Neuron (in vitro differentiated cells): Measurements from ENCODE around the gene NKAIN4.

Experiments
- H2AFZ ChIP-seq: one replicate; pipeline ENCODE4 v1.6.1; 2013; ENCODE audit warnings: low read depth, mild to moderate bottlenecking, inconsistent platforms, low read length, moderate library complexity
- H3K27me3 ChIP-seq: one replicate; pipeline ENCODE4 v1.6.1; 2013; ENCODE audit warnings: low read length; ENCODE audit not compliant: insufficient read depth
- H3K36me3 ChIP-seq: one replicate; pipeline ENCODE4 v1.6.1; 2013; ENCODE audit warnings: low read length; ENCODE audit not compliant: insufficient read depth
- H3K4me1 ChIP-seq: one replicate; pipeline ENCODE4 v1.6.1; 2013; ENCODE audit warnings: low read length; ENCODE audit not compliant: insufficient read depth
- H3K4me3 ChIP-seq: 2 replicates; pipeline ENCODE4 v1.5.1; 2013; ENCODE audit warnings: mild to moderate bottlenecking, low read length, moderate library complexity
- H3K9me3 ChIP-seq: one replicate; pipeline ENCODE4 v1.6.1; 2013; ENCODE audit warnings: low read length

Gene NKAIN4

GRCh38 chr20:63254232-63254605 is at the start of gene NKAIN4:
Gene NKAIN4, minus strand, starts transcription at chr20:63254463. Its CDS starts 13 bp downstream, at chr20:63254450.
- H2AFZ ChIP-seq, result no peak within 1 kb of the TSS
- peak within 1 kb of the TSS; percentile 46 for H3K4me3 ChIP-seq
- peaks cover 3% of the 10 kb centered on the region for H3K36me3 ChIP-seq
- H3K27me3 ChIP-seq, result no peaks in the 10 kb centered on the region
- H3K9me3 ChIP-seq, result peaks cover 6% of the 10 kb centered on the region
- H3K4me1 ChIP-seq, result peaks cover 41% of the 10 kb centered on the region

- Histone ChIP-seq H3K36me3 (no peaks in the 10 kb centered on the region), H3K4me1 (no peaks in the 10 kb centered on the region), H3K9me3 (no peaks in the 10 kb centered on the region), H3K27me3 (no peaks in the 10 kb centered on the region), H3K4me3 (no peak overlapping the region), H2AFZ (no peak overlapping the region)
These were observed 48.9 kb upstream of the NKAIN4 start for GRCh38 chr20:63303095-63303666.

GRCh38 chr20:63301671-63302070 is 47.4 kb upstream of the NKAIN4 start:
- no peaks in the 10 kb centered on the region for H3K36me3 ChIP-seq

GRCh38 chr20:63298731-63299312 is 44.6 kb upstream of the NKAIN4 start:
- Histone ChIP-seq H3K4me3 (no peak overlapping the region), H3K36me3 (no peaks in the 10 kb centered on the region), H3K4me1 (peaks cover 21% of the 10 kb centered on the region), H3K27me3 (no peaks in the 10 kb centered on the region), H3K9me3 (no peaks in the 10 kb centered on the region), H2AFZ (no peak overlapping the region)

More at GRCh38 chr20:63301671-63302070, 47.4 kb upstream of the NKAIN4 start:
- Histone ChIP-seq H3K27me3 (no peaks in the 10 kb centered on the region), H3K9me3 (no peaks in the 10 kb centered on the region), H2AFZ (no peak overlapping the region), H3K4me3 (no peak overlapping the region), H3K4me1 (peaks cover 4% of the 10 kb centered on the region)

GRCh38 chr20:63297796-63298572 is 43.7 kb upstream of the NKAIN4 start:
- Histone ChIP-seq H3K36me3 (no peaks in the 10 kb centered on the region), H3K4me3 (no peak overlapping the region), H3K9me3 (no peaks in the 10 kb centered on the region), H3K4me1 (peaks cover 21% of the 10 kb centered on the region), H2AFZ (no peak overlapping the region), H3K27me3 (no peaks in the 10 kb centered on the region)

GRCh38 chr20:63297371-63297781 is 43.1 kb upstream of the NKAIN4 start:
- no peaks in the 10 kb centered on the region for H3K9me3 ChIP-seq
- no peak overlapping the region for H3K4me3 ChIP-seq
- H3K4me1 ChIP-seq, result peaks cover 21% of the 10 kb centered on the region
- H3K36me3 ChIP-seq, result no peaks in the 10 kb centered on the region
- no peaks in the 10 kb centered on the region for H3K27me3 ChIP-seq
- H2AFZ ChIP-seq, result no peak overlapping the region

GRCh38 chr20:63296531-63297299 is 42.5 kb upstream of the NKAIN4 start:
- Histone ChIP-seq H3K4me3 (no peak overlapping the region), H3K27me3 (no peaks in the 10 kb centered on the region), H3K36me3 (no peaks in the 10 kb centered on the region), H3K4me1 (peaks cover 21% of the 10 kb centered on the region), H2AFZ (no peak overlapping the region), H3K9me3 (no peaks in the 10 kb centered on the region)

GRCh38 chr20:63295846-63296245 is 41.6 kb upstream of the NKAIN4 start:
- Histone ChIP-seq H3K4me3 (no peak overlapping the region), H3K27me3 (no peaks in the 10 kb centered on the region), H3K9me3 (no peaks in the 10 kb centered on the region), H3K36me3 (no peaks in the 10 kb centered on the region), H2AFZ (no peak overlapping the region), H3K4me1 (peaks cover 21% of the 10 kb centered on the region)

- Histone ChIP-seq H3K36me3 (no peaks in the 10 kb centered on the region), H3K9me3 (no peaks in the 10 kb centered on the region), H3K4me3 (no peak overlapping the region), H2AFZ (no peak overlapping the region), H3K4me1 (peaks cover 21% of the 10 kb centered on the region), H3K27me3 (no peaks in the 10 kb centered on the region)
These were observed 41.2 kb upstream of the NKAIN4 start for GRCh38 chr20:63295422-63295821.

GRCh38 chr20:63295018-63295417 is 40.8 kb upstream of the NKAIN4 start:
- no peaks in the 10 kb centered on the region for H3K27me3 ChIP-seq
- peaks cover 21% of the 10 kb centered on the region for H3K4me1 ChIP-seq
- no peak overlapping the region for H2AFZ ChIP-seq
- no peaks in the 10 kb centered on the region for H3K36me3 ChIP-seq
- H3K9me3 ChIP-seq, result no peaks in the 10 kb centered on the region
- no peak overlapping the region for H3K4me3 ChIP-seq

GRCh38 chr20:63294536-63294900 is 40.3 kb upstream of the NKAIN4 start:
- Histone ChIP-seq H3K4me3 (no peak overlapping the region), H3K9me3 (no peaks in the 10 kb centered on the region), H2AFZ (no peak overlapping the region), H3K27me3 (no peaks in the 10 kb centered on the region), H3K4me1 (peaks cover 21% of the 10 kb centered on the region), H3K36me3 (no peaks in the 10 kb centered on the region)

- H3K27me3 ChIP-seq, result no peaks in the 10 kb centered on the region
- no peaks in the 10 kb centered on the region for H3K9me3 ChIP-seq
- peaks cover 3% of the 10 kb centered on the region for H3K36me3 ChIP-seq
- H3K4me1 ChIP-seq, result peaks cover 21% of the 10 kb centered on the region
- no peak overlapping the region for H3K4me3 ChIP-seq
- H2AFZ ChIP-seq, result no peak overlapping the region
These were observed 39.7 kb upstream of the NKAIN4 start for GRCh38 chr20:63293871-63294535.
